Right lobe of liver (tissue), 4 donors: Measurements from ENCODE around the gene CMPK1.

Source experiments
- POLR2A ChIP-seq: fragments of 450-650 bp; IDR thresholded peaks from one replicate; pipeline ENCODE4 v1.6.1; 2017; ENCODE audit warnings: antibody characterized with exemption, mild to moderate bottlenecking
- TF ChIP-seq, protein P1 (sequence below), 4 donors: fragments of 200-600 bp in 3 of 4; fragments of 450-650 bp in 1 of 4; IDR thresholded peaks; one replicate each; pipeline versions ENCODE4 v1.5.1 to v1.8.0; 2016 to 2022; ENCODE audit warnings: antibody characterized with exemption in 4 of 4, mild to moderate bottlenecking in 2 of 4
- donor health status: DM: no; HTN: no; CAD: no.
- donor health status: DM: no; HTN: no; CAD: no.
- donor health status: DM: no; HTN: yes; CAD: no.

DNA sequence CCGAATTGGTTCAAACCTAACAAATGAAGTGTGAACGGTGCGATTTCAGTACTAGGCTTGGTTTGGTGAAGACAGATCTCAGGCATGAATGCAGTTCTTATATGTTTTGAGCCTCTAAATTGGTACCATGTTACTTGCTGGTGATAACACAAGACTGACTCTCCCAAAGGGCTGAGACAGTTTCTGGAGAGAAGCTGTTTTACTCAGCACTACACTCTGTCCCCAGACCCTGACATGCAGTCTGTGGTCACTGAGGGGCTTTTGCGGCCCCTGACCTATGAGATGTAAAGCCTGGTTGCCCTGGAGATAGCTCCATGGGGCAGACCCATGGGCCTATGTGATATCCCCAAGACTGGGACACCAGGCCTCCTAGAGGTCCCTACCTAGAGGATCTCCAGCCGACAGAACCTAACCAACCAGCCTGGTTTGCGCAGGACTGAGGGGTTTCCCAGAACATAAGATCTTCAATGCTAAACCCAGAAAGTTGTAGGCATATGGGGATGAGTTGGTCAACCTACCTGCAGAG lies 63.1 kb downstream of the CMPK1 start:
- TF ChIP-seq, protein P1, sequence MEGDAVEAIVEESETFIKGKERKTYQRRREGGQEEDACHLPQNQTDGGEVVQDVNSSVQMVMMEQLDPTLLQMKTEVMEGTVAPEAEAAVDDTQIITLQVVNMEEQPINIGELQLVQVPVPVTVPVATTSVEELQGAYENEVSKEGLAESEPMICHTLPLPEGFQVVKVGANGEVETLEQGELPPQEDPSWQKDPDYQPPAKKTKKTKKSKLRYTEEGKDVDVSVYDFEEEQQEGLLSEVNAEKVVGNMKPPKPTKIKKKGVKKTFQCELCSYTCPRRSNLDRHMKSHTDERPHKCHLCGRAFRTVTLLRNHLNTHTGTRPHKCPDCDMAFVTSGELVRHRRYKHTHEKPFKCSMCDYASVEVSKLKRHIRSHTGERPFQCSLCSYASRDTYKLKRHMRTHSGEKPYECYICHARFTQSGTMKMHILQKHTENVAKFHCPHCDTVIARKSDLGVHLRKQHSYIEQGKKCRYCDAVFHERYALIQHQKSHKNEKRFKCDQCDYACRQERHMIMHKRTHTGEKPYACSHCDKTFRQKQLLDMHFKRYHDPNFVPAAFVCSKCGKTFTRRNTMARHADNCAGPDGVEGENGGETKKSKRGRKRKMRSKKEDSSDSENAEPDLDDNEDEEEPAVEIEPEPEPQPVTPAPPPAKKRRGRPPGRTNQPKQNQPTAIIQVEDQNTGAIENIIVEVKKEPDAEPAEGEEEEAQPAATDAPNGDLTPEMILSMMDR (IDR thresholded peaks at IDR 0.05): no peak
- no peak for TF ChIP-seq POLR2A
